HG03039 (cell line): ENCODE measurements around the gene LRP10.
"Not testable (repeated sequence)": the region's sequence is repeated elsewhere in the genome, so short reads cannot be mapped to it uniquely, and the experiment has no call there.

Experiments
- ATAC-seq: cut with Tn5 transposase; IDR thresholded peaks from one replicate; pipeline ENCODE4 v1.9.1; 2021; ENCODE audit warnings: mild to moderate bottlenecking, moderate library complexity; ENCODE audit not compliant: unreplicated experiment

The LRP10 gene

GRCh38 chr14:22908601-22909000 lies 37.1 kb downstream of the LRP10 start:
- no peak for ATAC-seq

GRCh38 chr14:22910916-22911315 lies 39.4 kb downstream of the LRP10 start:
- ATAC-seq, result no peak

- ATAC-seq, result not testable (repeated sequence)
Measured at GRCh38 chr14:22914836-22915235, 43.3 kb downstream of the LRP10 start.

DNA sequence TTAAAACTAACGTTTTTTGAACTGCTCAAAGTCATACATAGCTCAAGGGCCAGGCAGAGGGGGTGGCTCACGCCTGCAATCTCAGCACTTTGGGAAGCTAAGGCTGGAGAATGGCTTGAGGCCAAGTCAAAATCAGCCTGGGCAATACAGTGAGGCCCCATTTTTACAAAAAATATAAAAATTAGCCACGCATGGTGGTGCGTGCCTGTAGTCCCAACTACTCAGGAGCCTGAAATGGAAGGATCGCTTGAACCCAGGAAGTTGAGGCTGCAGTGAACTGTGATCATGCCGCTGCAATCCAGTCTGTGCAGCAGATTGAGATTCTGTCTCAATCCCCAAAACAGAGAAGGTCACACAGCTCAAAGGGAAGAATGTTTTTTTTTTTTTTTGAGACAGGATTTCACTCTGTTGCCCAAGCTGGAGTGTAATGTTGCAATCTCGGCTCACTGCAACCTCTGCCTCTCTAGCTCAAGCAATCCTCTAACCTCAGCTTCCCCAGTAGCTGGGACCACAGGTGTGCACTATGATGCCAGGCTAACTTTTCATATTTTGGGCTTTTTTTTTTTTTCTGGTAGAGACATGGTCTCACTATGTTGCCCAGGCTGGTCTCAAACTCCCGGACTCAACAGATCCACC lies 44.5 kb downstream of the LRP10 start:
- ATAC-seq, result no peak

GRCh38 chr14:22918804-22919600 lies 47.5 kb downstream of the LRP10 start, which contains the start of gene RBM23:
TSS of gene RBM23 (minus strand) at chr14:22919149.
- ATAC-seq, result peak; percentile 88

DNA sequence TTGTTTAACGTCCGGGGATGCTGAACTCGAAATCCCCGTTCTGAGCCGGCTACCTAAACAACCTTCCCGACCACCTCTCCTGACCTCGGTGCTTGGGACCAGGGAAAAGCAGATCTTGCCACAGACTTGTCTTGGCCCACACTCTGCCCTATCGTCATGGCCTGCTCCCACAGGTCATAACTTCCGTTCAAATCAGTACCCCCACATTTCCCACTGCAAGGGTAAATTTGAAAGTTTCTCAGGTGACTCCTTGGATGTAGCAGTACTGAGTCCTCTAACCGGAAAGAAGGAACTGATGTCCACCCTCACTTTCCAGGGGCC lies 48.0 kb downstream of the LRP10 start:
- no peak for ATAC-seq

- no peak for ATAC-seq
Measured at GRCh38 chr14:22920697-22921096, 49.2 kb downstream of the LRP10 start.

GRCh38 chr14:22922294-22922693 lies 50.8 kb downstream of the LRP10 start:
- ATAC-seq, result no peak

DNA sequence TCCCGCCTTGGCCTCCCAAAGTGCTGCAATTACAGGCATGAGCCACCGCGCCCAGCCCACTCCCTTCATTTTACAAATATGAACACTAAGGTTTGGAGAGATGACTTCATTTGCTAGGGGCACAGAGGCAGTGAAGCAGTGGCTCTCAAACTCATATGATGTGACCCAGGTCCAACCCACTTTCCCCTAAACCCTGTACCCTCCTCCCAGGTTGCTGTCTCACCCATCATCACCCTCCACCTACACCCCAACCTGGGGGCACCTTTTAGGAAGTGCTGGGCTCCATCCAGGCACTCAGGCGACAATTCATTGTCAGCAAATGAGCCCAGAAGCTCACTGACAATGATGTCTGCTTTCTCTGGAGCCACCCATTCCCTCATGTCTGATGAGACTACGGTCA lies 52.2 kb downstream of the LRP10 start:
- no peak for ATAC-seq

DNA sequence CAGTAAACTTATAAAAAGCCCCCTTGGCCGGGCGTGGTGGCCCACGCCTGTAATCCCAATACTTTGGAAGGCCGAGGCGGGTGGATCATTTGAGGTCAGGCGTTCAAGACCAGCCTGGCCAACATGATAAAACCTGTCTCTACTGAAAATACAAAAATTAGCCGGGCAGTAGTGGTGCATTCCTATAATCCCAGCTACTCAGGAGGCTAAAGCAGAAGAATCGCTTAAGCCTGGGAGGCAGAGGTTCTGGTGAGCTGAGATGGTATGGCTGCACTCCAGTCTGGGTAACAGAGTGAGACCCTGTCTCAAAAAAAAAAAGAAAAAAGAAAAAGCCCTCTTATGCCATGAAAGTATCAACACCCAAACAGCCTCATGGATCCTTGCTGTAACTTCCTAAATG lies 54.0 kb downstream of the LRP10 start:
- no peak for ATAC-seq

GRCh38 chr14:22926316-22926715 lies 54.8 kb downstream of the LRP10 start:
- no peak for ATAC-seq

DNA sequence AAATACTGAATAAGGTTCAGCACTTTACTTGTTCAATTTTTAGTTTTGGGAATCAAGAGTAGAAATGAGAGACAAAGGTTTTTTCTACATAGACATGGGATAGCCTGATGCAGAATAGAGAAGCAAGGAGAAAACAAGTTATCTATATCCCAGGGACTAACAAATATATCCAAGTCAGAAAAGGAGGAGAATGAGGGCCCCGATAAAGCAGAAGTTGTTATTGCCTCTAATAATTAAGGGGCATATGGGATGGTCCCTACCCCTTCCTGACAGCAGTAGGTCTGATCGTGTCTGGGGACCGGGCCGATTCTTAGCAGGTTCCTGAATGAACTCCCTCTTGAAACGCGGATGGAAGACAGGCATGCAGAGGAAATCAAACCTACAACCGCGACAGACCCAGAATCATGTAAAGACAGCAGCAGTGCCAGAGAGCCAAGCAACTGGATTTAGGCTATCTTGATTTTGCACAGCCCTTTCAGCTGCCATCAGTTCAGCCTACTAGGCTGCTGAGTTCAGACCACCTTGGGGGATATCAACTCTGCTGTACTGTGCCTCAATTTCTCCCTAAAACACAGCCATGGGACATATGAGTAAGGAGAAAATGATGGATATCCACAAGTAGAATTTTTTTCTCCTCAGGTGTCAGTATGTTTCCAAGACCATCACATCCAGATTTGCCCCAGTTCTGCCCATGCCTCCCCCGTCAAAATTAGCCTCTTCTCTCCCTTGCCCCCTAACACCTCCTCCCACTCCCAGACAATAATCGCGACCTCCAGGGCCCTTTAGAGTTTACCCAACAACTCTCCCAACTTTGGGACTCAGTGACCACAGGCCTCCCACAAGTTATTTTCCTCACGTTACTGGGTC lies 56.9 kb downstream of the LRP10 start:
- no peak for ATAC-seq

DNA sequence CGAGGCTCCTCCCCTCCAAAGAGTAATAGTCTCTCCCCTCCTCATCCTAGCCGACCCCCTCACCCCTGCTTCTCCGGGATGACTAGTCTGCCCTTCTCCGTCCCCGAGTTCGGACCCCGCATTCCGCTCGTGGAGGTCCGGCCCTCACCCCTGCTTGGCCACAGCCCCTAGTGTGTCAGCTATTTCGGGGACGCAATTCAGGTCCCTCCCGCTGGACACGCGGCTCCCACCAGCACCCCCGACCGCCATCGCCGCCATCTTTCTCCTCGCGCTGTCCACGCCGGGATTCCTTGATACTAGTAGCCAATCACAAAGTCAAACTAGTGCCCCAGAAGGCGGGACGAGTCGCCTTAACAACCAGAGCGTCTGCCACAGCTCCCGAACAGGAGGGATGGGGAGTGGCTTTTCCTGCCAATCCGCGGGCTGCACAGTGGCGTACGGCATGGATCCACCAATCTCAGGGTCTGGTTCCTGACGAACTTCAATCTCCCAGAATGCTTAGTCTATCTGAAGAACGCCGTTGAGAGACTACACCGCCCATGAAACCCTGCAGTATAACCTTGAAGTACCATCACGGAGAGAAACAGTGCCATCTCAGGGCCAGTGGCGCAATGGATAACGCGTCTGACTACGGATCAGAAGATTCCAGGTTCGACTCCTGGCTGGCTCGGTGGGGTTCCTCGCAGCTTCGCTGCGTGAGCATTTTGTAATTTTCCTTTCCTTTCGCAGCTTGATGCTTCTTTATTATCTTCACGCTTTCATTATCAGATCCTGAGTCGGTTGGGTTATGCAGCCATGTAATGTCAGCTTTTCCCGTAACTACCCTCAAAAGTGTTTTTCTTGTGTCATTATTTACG lies 57.8 kb downstream of the LRP10 start, which contains the start of gene PRMT5:
TSS of gene PRMT5 (minus strand) at position 273 of the 857 bp plus-strand sequence. CDS start at position 258, 15 bp downstream.
- ATAC-seq, result peak; percentile 90

- ATAC-seq, result no peak
Measured at GRCh38 chr14:22929961-22930364, 58.4 kb downstream of the LRP10 start.
